HFFc6 (cell line): ENCODE measurements around the gene GABRB1. TPM values are rescaled to one million over a fixed set of nuclear protein-coding genes. Genes with fewer than 3 reads are reported as not detected.

Source experiments
- DNase-seq: peaks from one replicate; pipeline ENCODE4 v3.0.0-alpha.2; 2018
- H3K27ac Mint-ChIP-seq: 2 replicates; pipeline ENCODE4 v1.8.0; 2020; ENCODE audit warnings: mild to moderate bottlenecking, mixed read lengths
- H3K27me3 Mint-ChIP-seq: 2 replicates; pipeline ENCODE4 v1.8.0; 2021; ENCODE audit warnings: mild to moderate bottlenecking, moderate library complexity, mixed read lengths; ENCODE audit not compliant: insufficient read depth
- H3K36me3 Mint-ChIP-seq: 2 replicates; pipeline ENCODE4 v1.8.0; 2021; ENCODE audit warnings: low read depth, mixed read lengths
- H3K4me1 Mint-ChIP-seq: 2 replicates; pipeline ENCODE4 v1.8.0; 2020; ENCODE audit warnings: low read depth, mixed read lengths
- H3K4me3 Mint-ChIP-seq: 2 replicates; pipeline ENCODE4 v1.8.0; 2020; ENCODE audit warnings: mild to moderate bottlenecking, moderate library complexity, mixed read lengths
- H3K9me3 Mint-ChIP-seq: 2 replicates; pipeline ENCODE4 v1.8.0; 2020; ENCODE audit warnings: mild to moderate bottlenecking, mixed read lengths
- CTCF ChIP-seq: fragments of 200-600 bp; sonication (generic); IDR thresholded peaks from 2 replicates; pipeline ENCODE4 v1.5.0; 2021; ENCODE audit warnings: antibody characterized with exemption, mild to moderate bottlenecking
- total RNA-seq, 6 experiments: library from RNA; stranded (reverse); fragmentation: NEBNext Ultra II Directional; extraction: Animal tissue kit (Norgen Biotek cat#: 25700); gene quantifications; 2 replicates in 1 of 6; 3 replicates in 5 of 6; pipeline ENCODE4 v1.2.3, GENCODE V29; 2021

Gene GABRB1
- total RNA-seq, 6 experiments from 2014 or later = not detected

- no peak for TF ChIP-seq CTCF
- no peak for DNase-seq
- Mint-ChIP-seq H3K4me1 (peaks cover 67% of the 10 kb centered on the region), H3K27me3 (peaks cover 2% of the 10 kb centered on the region; the same call in 1 of the 2 replicates), H3K36me3 (no peaks in the 10 kb centered on the region), H3K27ac (peak overlapping the region; percentile 55), H3K9me3 (no peaks in the 10 kb centered on the region), H3K4me3 (peak overlapping the region; percentile 58)
Measured at GRCh38 chr4:47213539-47213938, 182.2 kb downstream of the GABRB1 start.

- Mint-ChIP-seq H3K9me3 (no peaks in the 10 kb centered on the region), H3K4me1 (peaks cover 67% of the 10 kb centered on the region), H3K27ac (peak overlapping the region; percentile 55), H3K4me3 (peak overlapping the region; percentile 58), H3K27me3 (peaks cover 2% of the 10 kb centered on the region; the same call in 1 of the 2 replicates), H3K36me3 (no peaks in the 10 kb centered on the region)
- TF ChIP-seq CTCF = no peak
- DNase-seq = peak; percentile 84
Measured at GRCh38 chr4:47213971-47214370, 182.6 kb downstream of the GABRB1 start.

- Mint-ChIP-seq H3K36me3 (no peaks in the 10 kb centered on the region), H3K9me3 (peaks cover 2% of the 10 kb centered on the region; the same call in 1 of the 2 replicates), H3K4me3 (no peak overlapping the region), H3K27me3 (peaks cover 2% of the 10 kb centered on the region; the same call in 1 of the 2 replicates), H3K27ac (peak overlapping the region; percentile 14; the same call in 1 of the 2 replicates), H3K4me1 (peaks cover 64% of the 10 kb centered on the region)
- TF ChIP-seq CTCF = no peak
- no peak for DNase-seq
Measured at GRCh38 chr4:47215759-47216158, 184.4 kb downstream of the GABRB1 start.

GRCh38 chr4:47217291-47217690, 185.9 kb downstream of the GABRB1 start:
- H3K36me3 Mint-ChIP-seq = no peaks in the 10 kb centered on the region
- no peak for DNase-seq
- TF ChIP-seq CTCF = no peak
- H3K4me3 Mint-ChIP-seq = no peak overlapping the region
- no peak overlapping the region for H3K27ac Mint-ChIP-seq
- H3K27me3 Mint-ChIP-seq = peaks cover 2% of the 10 kb centered on the region; the same call in 1 of the 2 replicates
- H3K9me3 Mint-ChIP-seq = peaks cover 12% of the 10 kb centered on the region
- peaks cover 64% of the 10 kb centered on the region for H3K4me1 Mint-ChIP-seq

- Mint-ChIP-seq H3K27ac (no peak overlapping the region), H3K36me3 (no peaks in the 10 kb centered on the region), H3K27me3 (peaks cover 2% of the 10 kb centered on the region; the same call in 1 of the 2 replicates), H3K9me3 (peaks cover 12% of the 10 kb centered on the region), H3K4me1 (peaks cover 67% of the 10 kb centered on the region), H3K4me3 (no peak overlapping the region)
- no peak for TF ChIP-seq CTCF
- no peak for DNase-seq
Measured at GRCh38 chr4:47217884-47218283, 186.5 kb downstream of the GABRB1 start.

GRCh38 chr4:47218631-47219030, 187.3 kb downstream of the GABRB1 start:
- peaks cover 12% of the 10 kb centered on the region for H3K9me3 Mint-ChIP-seq
- H3K4me1 Mint-ChIP-seq = peaks cover 61% of the 10 kb centered on the region
- TF ChIP-seq CTCF = no peak
- no peak for DNase-seq
- no peak overlapping the region for H3K4me3 Mint-ChIP-seq
- no peak overlapping the region for H3K27ac Mint-ChIP-seq
- no peaks in the 10 kb centered on the region for H3K36me3 Mint-ChIP-seq
- H3K27me3 Mint-ChIP-seq = peaks cover 2% of the 10 kb centered on the region; the same call in 1 of the 2 replicates
